ENCODE results near the gene FAM219A. TPM values are rescaled to one million over a fixed set of nuclear protein-coding genes. Genes with fewer than 3 reads are reported as not detected.
"Not testable (repeated sequence)": the region's sequence is repeated elsewhere in the genome, so short reads cannot be mapped to it uniquely, and the experiment has no call there.

Gene FAM219A
- total RNA-seq, 1 experiment from 2014 or later: 13.1 TPM

GRCh38 chr9:34372467-34373011 is 85.8 kb downstream of the FAM219A start:
- DNase-seq (ENCODE audit: low read depth): no peak
- in situ Hi-C loops (cut with HindIII; ENCODE audit: low pct_unique_long_range_greater_than_20kb, low sequenced_read_pairs): no loop called here

- no peak for DNase-seq (ENCODE audit: low read depth)
- in situ Hi-C loops (cut with HindIII; ENCODE audit: low pct_unique_long_range_greater_than_20kb, low sequenced_read_pairs): no loop called here
Observed at GRCh38 chr9:34371886-34372466, 86.4 kb downstream of the FAM219A start.

- in situ Hi-C loops (cut with HindIII; ENCODE audit: low pct_unique_long_range_greater_than_20kb, low sequenced_read_pairs): no loop called here
- DNase-seq (ENCODE audit: low read depth): no peak
Observed at GRCh38 chr9:34370970-34371880, 87.1 kb downstream of the FAM219A start.

- in situ Hi-C loops (cut with HindIII; ENCODE audit: low pct_unique_long_range_greater_than_20kb, low sequenced_read_pairs): no loop called here
- DNase-seq (ENCODE audit: low read depth): no peak
Observed at GRCh38 chr9:34370335-34370969, 87.9 kb downstream of the FAM219A start.

- DNase-seq (ENCODE audit: low read depth): no peak
- in situ Hi-C loops (cut with HindIII; ENCODE audit: low pct_unique_long_range_greater_than_20kb, low sequenced_read_pairs): no loop called here
Observed at GRCh38 chr9:34369636-34370035, 88.7 kb downstream of the FAM219A start.

- in situ Hi-C loops (cut with HindIII; ENCODE audit: low pct_unique_long_range_greater_than_20kb, low sequenced_read_pairs); DNase-seq (ENCODE audit: low read depth): not testable (repeated sequence)
Observed at GRCh38 chr9:34368796-34369195, 89.6 kb downstream of the FAM219A start.

GRCh38 chr9:34367751-34368410 is 90.5 kb downstream of the FAM219A start:
- in situ Hi-C loops (cut with HindIII; ENCODE audit: low pct_unique_long_range_greater_than_20kb, low sequenced_read_pairs): not testable (repeated sequence)

GRCh38 chr9:34366365-34366764 is 92.0 kb downstream of the FAM219A start:
- in situ Hi-C loops (cut with HindIII; ENCODE audit: low pct_unique_long_range_greater_than_20kb, low sequenced_read_pairs): no loop called here
- no peak for DNase-seq (ENCODE audit: low read depth)

More at GRCh38 chr9:34367751-34368410, 90.5 kb downstream of the FAM219A start:
- not testable (repeated sequence) for DNase-seq (ENCODE audit: low read depth)

- in situ Hi-C loops (cut with HindIII; ENCODE audit: low pct_unique_long_range_greater_than_20kb, low sequenced_read_pairs): no loop called here
- DNase-seq (ENCODE audit: low read depth): no peak
Observed at GRCh38 chr9:34365282-34365681, 93.1 kb downstream of the FAM219A start.

GRCh38 chr9:34363619-34364351 is 94.6 kb downstream of the FAM219A start:
- DNase-seq (ENCODE audit: low read depth): no peak
- in situ Hi-C loops (cut with HindIII; ENCODE audit: low pct_unique_long_range_greater_than_20kb, low sequenced_read_pairs): no loop called here

GRCh38 chr9:34362614-34363214 is 95.7 kb downstream of the FAM219A start:
- in situ Hi-C loops (cut with HindIII; ENCODE audit: low pct_unique_long_range_greater_than_20kb, low sequenced_read_pairs): no loop called here
- DNase-seq (ENCODE audit: low read depth): no peak

GRCh38 chr9:34352957-34353356 is 105.4 kb downstream of the FAM219A start:
- DNase-seq (ENCODE audit: low read depth); in situ Hi-C loops (cut with HindIII; ENCODE audit: low pct_unique_long_range_greater_than_20kb, low sequenced_read_pairs): not testable (repeated sequence)

GRCh38 chr9:34352122-34352652 is 106.2 kb downstream of the FAM219A start:
- DNase-seq (ENCODE audit: low read depth); in situ Hi-C loops (cut with HindIII; ENCODE audit: low pct_unique_long_range_greater_than_20kb, low sequenced_read_pairs): not testable (repeated sequence)

- in situ Hi-C loops (cut with HindIII; ENCODE audit: low pct_unique_long_range_greater_than_20kb, low sequenced_read_pairs): no loop called here
- DNase-seq (ENCODE audit: low read depth): no peak
Observed at GRCh38 chr9:34349324-34349723, 109.0 kb downstream of the FAM219A start.
